Measurements from ENCODE around the gene BICRAL.
A peak's percentile ranks its signal among the peaks of the same experiment; 100 is the strongest.
"Not testable (repeated sequence)": the region's sequence is repeated elsewhere in the genome, so short reads cannot be mapped to it uniquely, and the experiment has no call there.

Gene BICRAL

DNA sequence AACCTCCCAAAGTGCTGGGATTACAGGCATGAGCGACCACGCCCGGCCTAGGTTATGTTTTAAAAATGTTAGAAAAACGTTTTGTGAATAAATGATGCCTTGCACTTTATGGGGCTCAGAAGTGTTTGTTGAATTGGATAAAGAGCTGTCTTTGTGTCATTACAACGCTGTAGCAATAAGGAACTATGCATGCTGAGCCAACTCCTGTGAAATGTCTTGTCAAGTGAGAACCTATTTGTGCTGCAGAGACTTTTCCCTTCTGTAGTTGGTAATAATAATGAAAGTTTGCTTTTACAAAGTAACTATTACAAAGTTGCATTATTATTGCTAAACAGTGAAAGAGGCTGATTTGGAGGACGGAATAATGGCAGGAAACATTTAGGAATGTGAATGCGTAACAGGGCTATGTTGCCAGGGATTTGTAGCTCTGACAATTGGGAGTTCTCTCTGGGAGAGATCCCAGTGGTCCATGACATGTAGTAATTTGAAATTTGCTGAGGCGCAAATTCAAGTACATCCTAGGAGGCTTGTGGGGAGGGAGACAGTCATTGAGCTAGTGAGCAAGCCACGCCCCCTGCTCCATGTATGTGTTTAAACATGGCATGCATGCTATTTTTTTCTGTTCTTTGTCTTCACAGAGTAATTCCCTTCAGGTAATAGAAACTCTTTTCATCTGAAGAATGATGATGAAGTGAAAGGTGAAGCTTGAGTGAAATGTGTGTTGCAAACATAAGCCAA is 16.8 kb upstream of the BICRAL start:
- DNase-seq (ENCODE audit: low read depth): no peak

DNA sequence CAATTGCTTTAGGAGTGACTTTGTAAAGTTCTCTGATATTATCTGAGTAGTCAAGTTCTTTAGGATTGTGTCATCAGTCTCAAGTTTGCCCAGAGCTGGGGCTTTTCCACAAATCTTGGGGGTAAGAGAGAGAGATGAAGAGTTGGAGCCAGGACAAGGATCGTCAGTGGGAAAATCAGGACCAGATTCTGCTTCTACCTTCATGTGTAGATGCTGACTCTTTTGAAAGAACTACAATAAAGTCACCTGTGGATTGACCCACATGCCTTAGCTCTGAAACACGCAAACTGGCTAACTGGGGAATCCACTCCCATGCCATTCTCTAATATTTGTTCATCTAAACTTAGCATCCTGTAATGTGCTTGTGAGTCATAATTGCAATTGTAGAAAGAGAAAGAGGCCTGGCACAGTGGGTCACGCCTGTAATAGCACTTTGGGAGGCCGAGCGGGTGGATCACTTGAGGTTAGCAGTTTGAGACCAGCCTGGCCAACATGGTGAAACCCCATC is 15.6 kb upstream of the BICRAL start:
- no peak for DNase-seq (ENCODE audit: low read depth)

DNA sequence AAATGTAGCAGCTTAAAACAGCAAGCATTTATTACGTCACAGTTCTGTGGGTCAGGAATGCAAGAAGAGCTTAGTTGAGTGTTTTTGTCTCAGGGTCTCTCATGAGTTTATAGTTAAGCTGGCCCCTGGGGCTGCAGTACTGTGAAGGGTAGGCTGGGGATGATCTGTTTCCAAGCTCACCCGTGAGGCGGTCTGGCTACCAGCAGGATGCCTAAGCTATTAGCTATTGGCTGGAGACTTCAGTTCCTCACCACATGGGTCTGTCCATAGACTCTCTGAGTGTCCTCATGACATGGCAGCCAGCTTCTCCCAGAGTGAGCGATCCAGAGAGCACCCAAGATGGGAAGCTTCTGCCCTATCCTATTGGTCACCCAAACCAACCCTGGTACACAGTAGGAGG is 12.8 kb upstream of the BICRAL start:
- no peak for DNase-seq (ENCODE audit: low read depth)

DNA sequence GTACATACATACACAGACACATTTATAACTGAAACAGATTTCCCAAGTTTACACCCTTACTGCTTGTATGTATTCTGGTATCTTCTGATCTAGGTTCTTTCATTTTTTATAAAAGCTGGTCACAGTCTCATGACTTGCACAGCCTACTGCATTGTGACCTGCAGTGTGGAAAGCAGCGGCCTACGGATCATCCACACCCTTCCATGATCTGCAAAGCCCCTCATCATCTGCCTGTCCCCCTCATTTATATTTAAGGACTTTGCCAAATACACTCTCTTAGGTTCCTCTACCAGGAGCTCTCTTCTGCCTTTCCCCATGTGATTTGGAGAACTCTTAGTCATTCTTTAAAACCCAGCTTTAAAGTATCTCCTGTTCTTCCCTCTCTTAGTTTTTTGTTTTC is 12.0 kb upstream of the BICRAL start:
- no peak for DNase-seq (ENCODE audit: low read depth)

DNA sequence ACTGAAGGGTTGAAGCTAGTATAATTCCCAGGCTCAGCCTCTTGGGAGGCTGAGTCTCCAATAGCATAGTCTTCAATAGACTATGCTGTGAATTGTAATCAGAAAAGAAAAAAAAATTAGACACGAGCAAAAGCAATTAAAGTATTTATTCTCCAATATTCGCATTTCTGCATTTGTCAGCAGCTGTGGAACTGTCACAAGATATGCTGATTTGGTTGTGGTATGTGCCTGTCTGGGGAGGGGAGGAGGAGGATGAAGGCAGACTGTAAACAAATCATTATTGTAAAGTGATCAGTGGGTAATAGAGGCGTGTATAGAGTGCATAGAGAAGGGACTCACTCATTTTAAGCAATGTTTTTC is 10.1 kb upstream of the BICRAL start:
- no peak for DNase-seq (ENCODE audit: low read depth)

DNA sequence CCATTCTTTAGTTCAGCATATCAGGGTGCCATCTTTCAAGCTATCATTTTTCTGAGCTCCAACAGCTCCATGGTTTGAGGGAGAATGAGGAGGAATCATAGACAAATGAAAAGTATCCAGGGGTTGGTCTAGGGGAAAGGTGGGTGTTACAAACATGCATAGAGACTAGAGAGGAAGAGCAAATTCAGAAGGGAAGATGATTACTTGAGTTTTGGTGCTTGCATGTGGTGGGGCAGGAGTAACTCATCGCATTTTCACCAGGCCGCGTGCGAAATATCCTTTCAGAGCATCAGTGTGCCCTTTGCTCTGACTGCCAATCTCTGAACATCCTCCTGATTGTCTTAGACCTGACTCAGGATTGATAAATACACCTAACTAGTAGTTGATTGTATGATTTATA is 7.7 kb upstream of the BICRAL start:
- DNase-seq (ENCODE audit: low read depth): no peak

DNA sequence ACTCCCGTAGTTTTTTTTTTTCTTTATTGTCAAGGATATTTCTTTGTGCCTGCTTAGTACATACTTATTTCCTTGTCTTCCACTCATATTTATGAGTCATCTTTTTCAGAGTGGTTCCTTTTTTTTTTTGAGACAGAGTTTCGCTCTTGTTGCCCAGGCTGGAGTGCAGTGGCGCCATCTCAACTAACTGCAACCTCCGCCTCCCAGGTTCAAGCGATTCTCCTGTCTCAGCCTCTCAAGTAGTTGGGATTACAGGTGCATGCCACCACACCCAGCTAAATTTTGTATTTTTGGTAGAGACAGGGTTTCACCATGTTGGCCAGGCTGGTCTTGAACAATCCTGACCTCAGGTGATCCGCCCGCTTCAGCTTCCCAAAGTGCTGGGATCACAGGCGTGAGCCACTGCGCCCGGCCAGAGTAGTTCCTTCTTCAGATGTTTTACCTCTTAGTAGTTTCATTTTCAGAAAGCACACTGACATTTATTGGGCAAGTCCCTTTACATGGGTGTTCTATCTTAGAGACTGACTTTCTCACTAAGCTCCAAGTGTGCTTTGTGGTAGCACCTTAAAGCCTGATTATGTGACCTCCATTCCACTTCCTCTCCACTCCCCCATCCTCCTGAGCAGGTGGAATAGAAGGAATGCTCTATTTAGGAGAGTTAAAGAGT is 6.9 kb upstream of the BICRAL start:
- not testable (repeated sequence) for DNase-seq (ENCODE audit: low read depth)

DNA sequence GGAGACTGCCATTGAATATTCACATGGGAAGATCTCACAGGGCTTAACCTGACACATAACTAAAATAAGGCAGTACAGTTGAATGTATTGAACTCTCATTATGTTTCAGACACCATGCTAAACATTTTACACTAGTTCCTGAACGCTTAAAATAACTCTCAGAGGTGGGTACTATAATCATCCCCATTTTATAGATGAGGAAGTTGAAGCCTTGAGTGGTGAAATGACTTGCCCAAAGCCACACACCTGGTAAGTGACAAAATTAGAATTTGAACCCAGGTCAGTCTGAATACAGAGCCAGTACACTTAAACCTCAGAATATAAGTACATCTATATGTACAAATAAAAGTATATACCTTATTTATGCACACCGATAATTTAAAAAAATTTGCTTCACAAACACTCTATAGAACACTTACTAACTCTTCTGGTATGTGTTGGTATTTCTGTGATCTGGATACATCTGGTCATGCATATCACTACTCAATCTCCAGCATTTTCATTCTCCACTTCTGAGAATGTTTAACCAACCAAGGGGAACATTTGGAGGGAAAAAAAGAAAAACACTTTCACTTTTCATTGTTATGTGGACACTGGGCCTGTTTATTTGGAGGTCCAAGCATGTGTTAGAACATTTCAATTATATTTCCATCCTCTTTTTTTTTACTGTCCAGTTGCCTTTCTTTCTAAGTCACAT is 4.6 kb upstream of the BICRAL start:
- DNase-seq (ENCODE audit: low read depth): no peak

DNA sequence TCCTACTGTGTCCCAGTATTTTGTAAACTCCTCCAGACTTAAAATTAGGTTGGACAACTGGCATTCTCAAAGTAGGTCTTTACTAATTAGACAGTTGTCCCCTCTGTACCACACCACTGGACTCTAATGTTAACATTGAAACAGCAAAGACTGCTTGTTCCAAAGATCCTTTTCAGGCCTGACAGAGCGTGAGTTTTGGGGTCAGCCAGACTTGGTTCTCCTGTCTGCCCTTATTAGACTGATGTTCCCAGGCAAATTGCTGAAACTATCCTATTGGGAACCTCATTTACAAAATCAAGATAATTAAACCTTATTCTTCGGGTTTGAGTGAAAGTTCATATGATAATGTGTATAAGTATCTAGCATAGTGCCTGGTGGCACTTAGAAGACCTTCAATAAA is 3.7 kb upstream of the BICRAL start:
- DNase-seq (ENCODE audit: low read depth): no peak

DNA sequence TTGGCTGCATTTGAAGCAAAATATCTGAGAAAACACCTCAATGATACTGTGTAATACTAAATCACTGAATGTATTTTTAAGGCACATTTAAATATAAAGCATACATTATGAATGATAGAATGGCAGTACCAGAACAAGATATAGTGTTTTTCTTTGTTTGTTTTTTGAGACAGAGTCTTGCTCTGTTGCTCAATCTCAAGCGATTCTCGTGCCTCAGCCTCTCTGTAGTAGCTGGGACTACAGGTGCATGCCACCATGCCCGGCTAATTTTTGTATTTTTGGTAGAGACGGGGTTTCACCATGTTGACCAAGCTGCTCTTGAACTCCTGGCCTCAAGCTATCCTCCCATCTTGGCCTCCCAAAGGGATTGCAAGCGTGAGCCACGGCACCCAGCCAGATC is 2.3 kb upstream of the BICRAL start:
- DNase-seq (ENCODE audit: low read depth): no peak

DNA sequence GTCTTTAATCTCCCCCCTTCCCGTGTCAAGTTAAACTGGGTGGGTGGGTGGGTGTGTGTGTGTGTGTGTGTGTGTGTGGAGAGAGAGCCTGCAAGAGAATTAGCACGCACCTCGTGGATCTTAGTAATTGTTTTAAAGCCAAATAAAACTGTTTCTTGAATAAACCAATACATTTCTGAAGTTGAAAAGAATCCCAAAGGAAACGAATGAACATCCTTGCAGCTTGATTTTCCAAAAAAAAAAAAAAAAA is 381 bp upstream of the BICRAL start:
- no peak for DNase-seq (ENCODE audit: low read depth)

DNA sequence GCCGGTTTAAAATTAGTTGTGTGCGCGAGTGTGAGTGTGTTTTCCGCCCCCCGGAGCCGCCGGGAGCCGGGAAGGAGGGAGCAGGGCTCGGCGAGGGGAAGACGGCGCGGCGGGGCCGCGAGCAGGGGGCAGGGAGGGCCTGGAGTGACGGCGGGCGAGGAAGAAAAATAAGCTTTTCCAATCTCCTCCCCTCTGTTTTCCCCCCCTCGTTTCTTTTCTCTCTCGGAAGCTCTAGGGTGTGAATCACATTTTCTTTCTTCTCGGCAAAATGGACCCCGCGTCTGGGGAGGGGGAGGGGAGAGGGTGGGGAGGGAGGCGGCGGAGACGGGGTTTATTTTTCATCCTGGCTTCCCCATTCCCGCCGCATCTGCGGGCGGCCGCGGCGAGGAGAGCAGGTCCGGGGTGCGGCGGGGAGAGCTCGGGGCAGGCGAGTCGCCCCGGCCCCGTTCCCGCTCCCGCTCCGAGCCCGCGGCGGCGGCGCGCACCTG is 881 bp downstream of the BICRAL start:
- DNase-seq (ENCODE audit: low read depth): peak; percentile 66

DNA sequence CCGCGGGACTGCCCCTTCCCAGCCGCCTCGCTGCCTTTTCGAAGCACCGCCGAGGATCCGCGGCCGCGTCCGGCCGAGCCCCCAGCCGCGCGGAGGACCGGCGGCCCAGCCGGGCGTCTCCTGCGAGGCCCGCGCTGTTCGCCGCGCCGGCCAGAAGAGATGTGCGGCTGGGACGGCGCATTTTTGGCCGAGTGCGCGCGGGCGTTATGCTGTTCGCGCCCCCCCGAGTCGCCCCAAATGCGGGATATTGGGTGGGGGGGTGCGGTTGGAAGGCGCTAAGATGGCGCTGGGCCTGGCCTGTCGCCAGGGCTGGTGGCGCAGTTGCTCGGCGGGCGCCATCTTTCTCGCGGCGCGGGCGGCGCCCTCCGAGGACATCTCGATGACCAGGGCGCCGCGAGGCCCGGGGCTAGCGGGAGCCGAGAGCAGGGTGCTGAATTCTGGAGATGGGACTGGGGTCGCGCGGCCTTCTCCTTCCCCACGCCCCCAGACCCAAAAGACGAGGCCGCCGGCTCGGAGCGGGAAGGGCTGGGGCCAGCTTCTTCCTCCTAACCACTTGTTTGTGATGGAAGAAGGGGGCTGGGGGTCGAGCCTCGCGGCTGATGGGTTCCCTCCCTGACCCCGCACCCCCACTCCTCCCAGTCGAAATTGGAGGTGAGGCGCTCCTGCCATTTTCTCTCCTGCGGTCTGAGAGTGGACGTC is 1.5 kb downstream of the BICRAL start:
- peak; percentile 68 for DNase-seq (ENCODE audit: low read depth)

DNA sequence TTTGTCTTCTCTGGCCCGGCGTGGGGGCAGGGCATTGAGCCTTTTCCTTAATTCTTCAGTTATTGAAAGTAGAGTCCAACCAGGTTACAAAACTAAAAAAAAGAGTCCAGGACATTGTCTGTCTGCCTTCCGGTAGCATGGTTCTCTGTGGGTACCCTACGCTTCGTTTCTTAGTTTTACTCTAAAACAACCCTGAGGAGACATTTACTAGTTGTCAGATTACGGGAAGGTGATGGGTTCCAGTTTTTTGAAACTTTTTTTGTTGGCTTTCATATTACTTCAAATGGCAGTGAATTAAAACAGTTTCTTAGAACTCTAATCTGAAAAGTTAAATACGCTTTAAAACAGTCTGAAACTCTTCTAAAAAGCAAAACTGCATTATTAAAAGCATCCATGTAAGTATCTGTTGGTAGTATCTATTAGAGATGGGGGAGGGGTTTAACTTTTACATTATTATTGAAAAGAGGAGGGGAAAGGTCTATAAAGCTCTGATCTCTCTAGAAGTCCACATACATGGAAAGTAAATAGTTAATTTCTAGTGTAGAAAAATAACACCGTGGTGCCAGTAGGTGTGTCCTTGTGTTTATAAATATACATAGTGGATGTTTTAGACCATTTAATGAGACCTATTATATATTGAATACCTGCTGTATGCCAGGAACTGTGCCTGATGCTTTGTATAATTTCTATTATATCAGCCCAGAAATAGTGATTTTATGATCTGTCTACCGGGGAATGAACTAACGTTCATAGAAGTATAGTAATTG is 2.2 kb downstream of the BICRAL start:
- DNase-seq (ENCODE audit: low read depth): no peak

DNA sequence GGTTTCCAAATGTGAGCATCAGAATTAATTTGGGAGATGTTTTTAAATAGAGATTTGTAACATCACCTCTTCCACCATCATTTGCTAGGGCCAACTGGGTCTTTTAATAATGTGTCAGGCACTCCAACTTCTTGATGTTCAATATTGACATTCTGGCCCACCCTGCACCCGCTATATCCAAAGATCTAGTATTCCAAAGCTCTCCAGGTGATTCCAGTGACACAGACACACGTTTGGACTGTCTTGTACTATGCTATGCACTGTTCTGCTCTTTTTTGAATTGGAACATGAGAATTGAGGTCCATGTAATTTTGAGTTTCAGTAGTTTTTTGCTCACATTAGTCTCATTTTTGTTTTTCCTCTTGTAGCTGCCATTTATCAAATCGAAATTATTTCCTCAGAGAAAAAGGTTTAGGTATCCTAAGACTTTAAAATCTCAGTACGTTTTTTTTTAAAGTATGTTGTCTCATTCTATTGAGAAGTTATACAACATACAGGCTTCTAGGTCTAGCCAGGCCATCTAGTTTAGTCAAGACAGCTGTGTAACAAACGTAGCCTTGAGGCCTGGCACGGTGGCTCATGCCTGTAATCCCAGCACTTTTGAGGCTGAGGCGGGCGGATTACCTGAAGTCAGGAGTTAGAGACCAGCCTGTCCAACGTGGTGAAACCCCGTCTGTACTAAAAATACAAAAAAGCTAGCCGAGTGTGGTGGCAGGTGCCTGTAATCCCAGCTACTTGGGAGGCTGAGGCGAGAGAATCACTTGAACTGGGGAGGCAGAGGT is 3.1 kb downstream of the BICRAL start:
- no peak for DNase-seq (ENCODE audit: low read depth)

DNA sequence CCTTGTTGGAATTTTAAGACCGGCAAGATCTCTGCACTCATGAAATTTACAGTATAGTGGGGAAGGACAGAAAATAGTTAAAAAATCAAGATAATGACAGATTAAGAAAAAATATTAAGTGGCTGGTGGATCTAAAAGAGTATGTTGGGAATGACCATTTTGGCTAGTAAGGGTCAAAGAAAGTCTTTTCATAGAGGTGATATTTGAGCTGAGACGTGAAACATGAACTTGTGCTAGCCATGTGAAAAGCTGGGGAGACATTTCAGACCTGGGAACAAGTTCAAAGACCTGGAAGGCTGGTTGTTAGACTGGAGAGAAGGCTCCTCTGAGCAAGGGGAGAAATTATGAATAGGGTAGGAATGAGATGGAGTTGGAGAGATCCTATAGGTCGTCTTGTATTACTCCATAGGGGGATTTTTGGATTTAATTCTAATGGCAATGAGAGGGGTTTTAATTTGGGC is 4.7 kb downstream of the BICRAL start:
- no peak for DNase-seq (ENCODE audit: low read depth)

DNA sequence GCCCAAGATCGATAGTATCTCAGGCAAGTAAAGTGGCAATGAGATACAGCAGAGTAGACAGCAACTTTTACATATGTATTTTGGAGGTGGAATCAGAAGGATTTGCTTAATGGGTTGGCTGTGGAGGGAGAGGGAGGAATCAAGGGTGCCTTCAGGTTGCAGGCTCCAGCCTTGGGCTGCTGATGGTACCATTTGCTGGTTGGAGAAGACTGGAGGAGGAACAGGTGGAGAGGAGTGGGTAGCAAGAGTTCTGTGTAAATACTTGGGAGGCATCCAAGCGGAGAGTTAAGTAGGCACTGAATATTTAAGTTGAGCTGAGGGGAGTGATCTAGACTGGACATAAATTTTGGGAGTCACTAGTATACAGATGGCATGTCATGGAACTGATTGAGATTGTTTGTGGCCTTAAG is 5.2 kb downstream of the BICRAL start:
- no peak for DNase-seq (ENCODE audit: low read depth)

DNA sequence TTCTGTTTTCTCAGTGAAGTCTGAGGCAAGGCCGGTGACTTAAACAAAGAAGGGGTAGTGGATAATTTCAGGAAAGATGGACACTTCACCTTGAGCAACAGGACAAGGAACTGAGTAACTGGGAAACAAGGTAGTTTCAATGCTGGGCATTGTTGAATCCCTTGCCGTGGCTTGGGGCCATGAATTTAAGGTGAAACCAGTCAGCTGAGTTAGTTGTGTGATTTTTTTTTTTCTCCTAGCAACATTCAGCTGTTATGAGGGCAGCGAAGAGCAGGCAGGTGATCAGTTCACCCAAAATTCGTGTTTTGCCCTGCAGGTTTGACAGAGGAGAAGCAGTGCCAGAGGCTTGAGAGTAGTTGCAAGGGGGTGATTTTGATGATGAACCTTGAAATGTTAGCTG is 6.8 kb downstream of the BICRAL start:
- no peak for DNase-seq (ENCODE audit: low read depth)

DNA sequence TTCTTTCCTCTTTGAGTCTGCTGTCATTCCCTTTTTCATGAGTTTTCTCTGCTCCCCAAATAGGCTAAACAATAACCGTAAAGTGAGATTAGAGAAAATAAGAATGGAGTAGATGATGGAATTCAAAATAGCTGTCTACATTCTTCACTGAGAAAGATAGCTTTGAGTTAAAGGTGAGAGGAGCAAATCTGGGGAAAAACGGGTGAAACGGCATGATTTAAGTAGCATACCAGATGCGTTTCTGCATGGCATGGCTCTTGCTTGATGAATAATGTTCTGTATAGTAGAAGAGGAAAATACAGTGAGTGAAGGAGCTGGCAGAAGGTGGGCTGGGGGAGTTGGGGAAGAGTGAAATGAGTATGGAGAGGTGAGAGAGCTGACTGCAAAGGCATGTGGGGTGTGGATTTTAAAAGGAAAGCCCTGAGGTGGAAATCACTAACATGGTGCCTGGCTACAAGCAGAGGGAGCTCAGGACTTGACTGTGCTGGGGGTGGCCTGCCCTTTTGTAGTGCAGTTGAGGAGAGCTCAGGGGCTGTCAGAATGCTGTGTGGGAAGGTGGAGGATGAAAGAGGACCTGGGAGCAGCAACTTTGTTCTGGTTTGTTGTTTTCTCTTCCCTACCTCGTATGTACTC is 8.8 kb downstream of the BICRAL start:
- no peak for DNase-seq (ENCODE audit: low read depth)

DNA sequence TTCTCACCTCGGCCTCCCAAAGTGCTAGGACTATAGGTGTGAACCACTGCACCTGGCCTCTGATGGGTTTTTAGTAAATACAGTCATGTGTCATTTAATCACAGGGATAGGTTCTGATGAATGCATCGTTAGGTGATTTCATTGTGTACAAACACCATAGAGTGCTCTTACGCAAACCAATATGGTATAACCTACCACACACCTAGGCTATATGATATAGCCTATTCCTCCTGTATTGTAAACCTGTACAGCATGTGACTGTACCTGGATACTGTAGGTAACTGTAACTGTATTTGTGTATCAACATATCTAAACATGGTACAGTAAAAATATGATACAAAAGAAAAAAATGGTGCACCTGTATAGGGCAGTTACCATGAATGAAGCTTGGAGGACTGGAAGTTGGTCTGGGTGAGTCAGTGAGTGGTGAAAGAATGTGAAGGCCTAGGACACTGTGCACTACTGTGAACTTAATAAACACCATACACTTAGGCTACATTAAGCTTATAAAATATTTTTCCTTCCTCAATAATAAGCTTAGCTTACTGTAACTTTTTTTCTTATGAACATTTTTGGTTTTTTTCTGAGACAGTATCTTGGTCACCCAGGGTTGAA is 10.0 kb downstream of the BICRAL start:
- DNase-seq (ENCODE audit: low read depth): no peak
